HUES64 (cell line): Measurements from ENCODE around the gene VSTM4.

ENCODE experiments used
- H3K27ac ChIP-seq: 2 replicates; pipeline ENCODE4 v1.7.0; 2013; ENCODE audit warnings: low read depth, low read length, inconsistent platforms
- H3K27me3 ChIP-seq: 2 replicates; pipeline ENCODE4 v1.6.1; 2013; ENCODE audit warnings: mild to moderate bottlenecking, low read length; ENCODE audit not compliant: insufficient read depth
- H3K36me3 ChIP-seq: 2 replicates; pipeline ENCODE4 v1.6.1; 2013; ENCODE audit warnings: mild to moderate bottlenecking, low read length; ENCODE audit not compliant: insufficient read depth
- H3K4me1 ChIP-seq: 2 replicates; pipeline ENCODE4 v1.6.1; 2013; ENCODE audit warnings: mild to moderate bottlenecking, low read length, moderate library complexity; ENCODE audit not compliant: insufficient read depth
- H3K4me3 ChIP-seq: 2 replicates; pipeline ENCODE4 v1.5.1; 2013; ENCODE audit warnings: mild to moderate bottlenecking, low read length, moderate library complexity
- H3K9ac ChIP-seq: 2 replicates; pipeline ENCODE4 v1.6.1; 2013; ENCODE audit warnings: mild to moderate bottlenecking, low read depth, low read length
- H3K9me3 ChIP-seq: 2 replicates; pipeline ENCODE4 v1.6.1; 2013; ENCODE audit warnings: low read depth, low read length; ENCODE audit not compliant: insufficient read depth
- WGBS: fragments of 150-250, 120-280 bp; methylation state at CpG from one replicate; pipeline ENCODE4 v1.1.7; 2013; ENCODE audit warnings: missing lambda C conversion rate; 5-methylcytosine and 5-hydroxymethylcytosine counted together

Gene VSTM4

GRCh38 chr10:49011756-49012155 is 103.6 kb downstream of the VSTM4 start:
- Histone ChIP-seq H3K27me3 (no peaks in the 10 kb centered on the region), H3K36me3 (no peaks in the 10 kb centered on the region), H3K27ac (no peak overlapping the region), H3K4me1 (no peaks in the 10 kb centered on the region), H3K9me3 (no peaks in the 10 kb centered on the region), H3K9ac (no peak overlapping the region), H3K4me3 (no peak overlapping the region)
- 95% methylated on average over 11 of the region's 11 CpGs for WGBS

- no peak overlapping the region for H3K27ac ChIP-seq
- H3K4me3 ChIP-seq = no peak overlapping the region
- no peaks in the 10 kb centered on the region for H3K27me3 ChIP-seq
- no peak overlapping the region for H3K9ac ChIP-seq
- H3K9me3 ChIP-seq = no peaks in the 10 kb centered on the region
- no peaks in the 10 kb centered on the region for H3K4me1 ChIP-seq
- WGBS = 45% methylated on average over 4 of the region's 4 CpGs
- H3K36me3 ChIP-seq = no peaks in the 10 kb centered on the region
Measured at GRCh38 chr10:49010865-49011264, 104.5 kb downstream of the VSTM4 start.

GRCh38 chr10:49010295-49010694 is 105.0 kb downstream of the VSTM4 start:
- Histone ChIP-seq H3K4me3 (no peak overlapping the region), H3K9ac (no peak overlapping the region), H3K27ac (no peak overlapping the region), H3K36me3 (no peaks in the 10 kb centered on the region), H3K27me3 (no peaks in the 10 kb centered on the region), H3K9me3 (no peaks in the 10 kb centered on the region), H3K4me1 (no peaks in the 10 kb centered on the region)
- WGBS = 68% methylated on average over 4 of the region's 4 CpGs

- H3K27ac ChIP-seq = no peak overlapping the region
- WGBS = 92% methylated on average over 8 of the region's 8 CpGs
- H3K27me3 ChIP-seq = no peaks in the 10 kb centered on the region
- no peak overlapping the region for H3K4me3 ChIP-seq
- H3K9me3 ChIP-seq = no peaks in the 10 kb centered on the region
- no peak overlapping the region for H3K9ac ChIP-seq
- no peaks in the 10 kb centered on the region for H3K36me3 ChIP-seq
- H3K4me1 ChIP-seq = no peaks in the 10 kb centered on the region
Measured at GRCh38 chr10:49009199-49009979, 105.9 kb downstream of the VSTM4 start.

- Histone ChIP-seq H3K4me3 (no peak overlapping the region), H3K9me3 (no peaks in the 10 kb centered on the region), H3K36me3 (no peaks in the 10 kb centered on the region), H3K4me1 (no peaks in the 10 kb centered on the region), H3K9ac (no peak overlapping the region), H3K27ac (no peak overlapping the region), H3K27me3 (no peaks in the 10 kb centered on the region)
- 91% methylated on average over 13 of the region's 13 CpGs for WGBS
Measured at GRCh38 chr10:49008505-49009198, 106.7 kb downstream of the VSTM4 start.

- WGBS = 92% methylated on average over 1 of the region's 1 CpG
- Histone ChIP-seq H3K4me3 (no peak overlapping the region), H3K27me3 (no peaks in the 10 kb centered on the region), H3K9ac (no peak overlapping the region), H3K36me3 (no peaks in the 10 kb centered on the region), H3K4me1 (no peaks in the 10 kb centered on the region), H3K9me3 (no peaks in the 10 kb centered on the region), H3K27ac (no peak overlapping the region)
Measured at GRCh38 chr10:49008091-49008490, 107.2 kb downstream of the VSTM4 start.

- WGBS = 70% methylated on average over 4 of the region's 5 CpGs
Measured at GRCh38 chr10:49007129-49007528, 108.2 kb downstream of the VSTM4 start.

GRCh38 chr10:49005270-49005669 is 110.1 kb downstream of the VSTM4 start:
- Histone ChIP-seq H3K4me3 (no peak overlapping the region), H3K27me3 (no peaks in the 10 kb centered on the region), H3K4me1 (peaks cover 3% of the 10 kb centered on the region; the same call in 1 of the 2 replicates), H3K36me3 (no peaks in the 10 kb centered on the region), H3K9me3 (no peaks in the 10 kb centered on the region), H3K9ac (no peak overlapping the region), H3K27ac (no peak overlapping the region)
- WGBS = 93% methylated on average over 5 of the region's 5 CpGs

More at GRCh38 chr10:49007129-49007528, 108.2 kb downstream of the VSTM4 start:
- H3K36me3 ChIP-seq = no peaks in the 10 kb centered on the region
- H3K9ac ChIP-seq = no peak overlapping the region
- H3K9me3 ChIP-seq = no peaks in the 10 kb centered on the region
- H3K4me1 ChIP-seq = no peaks in the 10 kb centered on the region
- no peak overlapping the region for H3K27ac ChIP-seq
- no peaks in the 10 kb centered on the region for H3K27me3 ChIP-seq
- H3K4me3 ChIP-seq = no peak overlapping the region

- Histone ChIP-seq H3K27me3 (no peaks in the 10 kb centered on the region), H3K36me3 (no peaks in the 10 kb centered on the region), H3K9me3 (no peaks in the 10 kb centered on the region), H3K9ac (no peak overlapping the region), H3K4me1 (peaks cover 3% of the 10 kb centered on the region; the same call in 1 of the 2 replicates), H3K27ac (no peak overlapping the region), H3K4me3 (no peak overlapping the region)
- WGBS = 86% methylated on average over 16 of the region's 17 CpGs
Measured at GRCh38 chr10:49001870-49002672, 113.3 kb downstream of the VSTM4 start.

- WGBS = 61% methylated on average over 9 of the region's 9 CpGs
Measured at GRCh38 chr10:49001402-49001801, 113.9 kb downstream of the VSTM4 start.

More at GRCh38 chr10:49001402-49001801, 113.9 kb downstream of the VSTM4 start:
- no peaks in the 10 kb centered on the region for H3K27me3 ChIP-seq
- H3K36me3 ChIP-seq = no peaks in the 10 kb centered on the region
- H3K9ac ChIP-seq = no peak overlapping the region
- no peak overlapping the region for H3K4me3 ChIP-seq
- peaks cover 3% of the 10 kb centered on the region; the same call in 1 of the 2 replicates for H3K4me1 ChIP-seq
- H3K27ac ChIP-seq = no peak overlapping the region
- H3K9me3 ChIP-seq = no peaks in the 10 kb centered on the region
